ENCODE measurements around the gene ATP11A. TPM values are rescaled to one million over a fixed set of nuclear protein-coding genes. Genes with fewer than 3 reads are reported as not detected.
"Not testable (repeated sequence)": the region's sequence is repeated elsewhere in the genome, so short reads cannot be mapped to it uniquely, and the experiment has no call there.

ATP11A gene
- total and polyA plus RNA-seq, 11 donors, result 20.5 to 146 (median 91.2) TPM

DNA sequence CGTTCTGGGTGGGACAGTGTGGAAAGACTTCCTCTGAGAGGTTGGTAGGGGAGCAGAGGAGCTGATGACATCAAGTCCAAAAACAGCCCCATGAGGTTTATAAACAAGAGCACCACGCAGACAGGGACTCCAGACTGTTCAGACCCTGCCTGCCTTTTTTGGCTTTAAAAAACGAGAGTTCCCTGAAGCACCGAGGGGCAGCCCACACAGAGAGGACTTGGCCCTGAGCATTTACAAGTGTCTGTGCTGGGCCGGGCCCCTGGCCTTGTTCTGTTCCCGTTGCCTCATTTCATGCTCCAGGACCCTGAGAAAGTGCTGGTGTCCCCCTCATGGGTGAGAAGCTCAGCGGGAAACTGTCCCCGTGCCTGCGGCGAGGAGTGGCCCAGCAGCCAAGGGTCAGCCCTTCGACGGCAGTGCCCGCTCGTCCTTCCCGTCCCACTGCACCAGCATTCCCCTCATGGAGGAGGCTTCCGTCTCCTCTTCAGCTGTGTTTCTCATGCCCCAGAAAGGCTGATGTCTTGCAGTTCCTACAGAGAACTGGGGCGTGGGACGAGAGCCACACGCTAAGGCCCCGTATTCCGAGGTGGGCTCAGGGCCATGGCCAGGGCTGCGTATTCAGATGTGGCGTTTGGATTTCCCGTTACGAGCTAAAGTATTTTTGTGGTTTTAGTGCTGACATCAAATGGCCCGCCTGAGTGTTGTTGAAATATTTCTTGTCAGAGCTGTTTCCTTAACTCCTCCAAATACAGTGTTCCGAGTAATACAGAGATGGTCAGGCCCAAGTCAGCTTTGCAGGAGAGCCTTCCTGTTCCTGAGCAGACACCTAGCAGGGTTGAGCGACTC lies 93.5 kb downstream of the ATP11A start:
- Histone ChIP-seq H3K4me1 (peaks cover 0 to 39% (median 26%) of the 10 kb centered on the region in 12 donors), H3K27me3 (no peaks in the 10 kb centered on the region), H3K9me3 (no peaks in the 10 kb centered on the region), H3K36me3 (peaks cover 0 to 21% (median 8%) of the 10 kb centered on the region in 9 donors), H3K27ac (peak overlapping the region in 10 of 12 donors; percentile 50 to 86 (median 77)), H3K4me3 (no peak overlapping the region)
- WGBS, 4 donors, result 67 to 75% (median 74%) methylated on average over 21 to 28 of the region's 28 CpGs
- DNase-seq (no peak), ATAC-seq (peak; percentile 54 to 80 (median 64))
- TF ChIP-seq, protein P1, sequence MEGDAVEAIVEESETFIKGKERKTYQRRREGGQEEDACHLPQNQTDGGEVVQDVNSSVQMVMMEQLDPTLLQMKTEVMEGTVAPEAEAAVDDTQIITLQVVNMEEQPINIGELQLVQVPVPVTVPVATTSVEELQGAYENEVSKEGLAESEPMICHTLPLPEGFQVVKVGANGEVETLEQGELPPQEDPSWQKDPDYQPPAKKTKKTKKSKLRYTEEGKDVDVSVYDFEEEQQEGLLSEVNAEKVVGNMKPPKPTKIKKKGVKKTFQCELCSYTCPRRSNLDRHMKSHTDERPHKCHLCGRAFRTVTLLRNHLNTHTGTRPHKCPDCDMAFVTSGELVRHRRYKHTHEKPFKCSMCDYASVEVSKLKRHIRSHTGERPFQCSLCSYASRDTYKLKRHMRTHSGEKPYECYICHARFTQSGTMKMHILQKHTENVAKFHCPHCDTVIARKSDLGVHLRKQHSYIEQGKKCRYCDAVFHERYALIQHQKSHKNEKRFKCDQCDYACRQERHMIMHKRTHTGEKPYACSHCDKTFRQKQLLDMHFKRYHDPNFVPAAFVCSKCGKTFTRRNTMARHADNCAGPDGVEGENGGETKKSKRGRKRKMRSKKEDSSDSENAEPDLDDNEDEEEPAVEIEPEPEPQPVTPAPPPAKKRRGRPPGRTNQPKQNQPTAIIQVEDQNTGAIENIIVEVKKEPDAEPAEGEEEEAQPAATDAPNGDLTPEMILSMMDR (IDR thresholded peaks at IDR 0.05), result no peak
- no peak for TF ChIP-seq POLR2A (IDR thresholded peaks at IDR 0.05)
- intact Hi-C loops (cut with DNase I), result loop anchor here in 1 of 10 donors (5.0 kb wide), 1 partner anchor 91 kb away; the partner anchor contains the start of gene ATP11A

DNA sequence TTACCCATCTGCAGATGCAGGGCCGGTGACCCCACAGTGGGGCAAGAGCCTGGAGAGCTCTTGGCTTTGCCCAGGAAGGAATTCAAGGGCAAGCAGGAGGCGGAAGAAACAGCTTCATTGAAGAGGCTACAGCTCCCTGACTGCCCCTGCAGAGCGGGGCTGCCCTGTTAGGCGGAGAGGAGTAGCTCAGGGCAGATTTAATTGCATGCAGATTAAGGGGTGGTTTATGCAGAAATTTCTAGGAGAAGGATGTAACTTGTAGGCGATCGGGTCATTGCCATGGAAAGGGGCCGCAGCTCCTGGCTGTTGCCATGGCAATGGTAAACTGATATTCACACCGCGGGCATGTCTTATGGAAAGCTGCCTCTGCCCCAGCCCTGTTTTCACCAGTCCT lies 94.1 kb downstream of the ATP11A start:
- WGBS, 4 donors, result 90 to 94% (median 91%) methylated on average over 9 of the region's 9 CpGs
- H3K27me3 ChIP-seq, result no peaks in the 10 kb centered on the region
- DNase-seq, result no peak
- intact Hi-C loops (cut with DNase I), result loop anchor here in 1 of 10 donors (5.0 kb wide), 1 partner anchor 92 kb away; the partner anchor contains the start of gene ATP11A
- H3K9me3 ChIP-seq, result no peaks in the 10 kb centered on the region
- H3K4me3 ChIP-seq, result no peak overlapping the region
- peaks cover 0 to 39% (median 26%) of the 10 kb centered on the region in 12 donors for H3K4me1 ChIP-seq
- TF ChIP-seq, protein P1 (IDR thresholded peaks at IDR 0.05), result no peak
- peak overlapping the region in 3 of 12 donors; percentile 75 to 84 (median 79) for H3K27ac ChIP-seq
- peaks cover 0 to 25% (median 10%) of the 10 kb centered on the region in 9 donors for H3K36me3 ChIP-seq
- no peak for ATAC-seq

DNA sequence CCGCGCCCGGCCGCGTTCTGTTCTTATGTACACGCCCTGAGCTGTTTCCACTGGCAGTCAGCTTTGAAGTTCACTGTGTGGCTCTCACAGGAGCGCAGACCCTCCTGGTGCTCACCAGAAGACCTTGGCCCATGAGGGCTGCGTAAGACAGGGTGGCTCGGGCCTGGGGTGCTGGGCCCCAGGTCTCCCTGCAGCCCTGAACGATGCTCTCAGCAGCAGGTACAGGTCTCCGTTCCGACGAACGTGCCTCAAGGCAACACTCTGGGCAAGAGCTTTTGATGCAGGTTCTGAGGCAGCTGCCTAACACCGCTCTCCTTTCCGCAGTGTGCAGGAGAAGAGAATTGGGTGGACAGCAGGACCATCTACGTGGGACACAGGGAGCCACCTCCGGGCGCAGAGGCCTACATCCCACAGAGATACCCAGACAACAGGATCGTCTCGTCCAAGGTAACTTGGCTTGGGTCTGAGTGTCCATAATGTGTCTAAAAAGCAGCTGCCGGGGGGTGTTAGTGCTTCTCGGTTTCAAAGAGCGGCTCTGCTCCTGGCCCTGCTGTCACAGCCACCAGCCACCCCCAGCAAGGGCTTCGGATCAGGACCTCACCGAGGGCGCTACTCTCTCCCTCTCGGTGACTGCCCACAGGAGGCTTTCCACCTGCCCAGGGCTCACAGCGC lies 95.1 kb downstream of the ATP11A start:
- no peak for TF ChIP-seq POLR2A (IDR thresholded peaks at IDR 0.05)
- Histone ChIP-seq H3K27me3 (no peaks in the 10 kb centered on the region), H3K27ac (no peak overlapping the region), H3K9me3 (no peaks in the 10 kb centered on the region), H3K4me3 (no peak overlapping the region), H3K4me1 (peaks cover 0 to 39% (median 26%) of the 10 kb centered on the region in 12 donors), H3K36me3 (peaks cover 0 to 29% (median 13%) of the 10 kb centered on the region in 9 donors)
- intact Hi-C loops (cut with DNase I), result loop anchor here in 1 of 10 donors (5.0 kb wide), 1 partner anchor 93 kb away; the partner anchor contains the start of gene ATP11A
- no peak for DNase-seq
- ATAC-seq, result no peak
- WGBS, 4 donors, result 96 to 97% (median 97%) methylated on average over 29 of the region's 29 CpGs

DNA sequence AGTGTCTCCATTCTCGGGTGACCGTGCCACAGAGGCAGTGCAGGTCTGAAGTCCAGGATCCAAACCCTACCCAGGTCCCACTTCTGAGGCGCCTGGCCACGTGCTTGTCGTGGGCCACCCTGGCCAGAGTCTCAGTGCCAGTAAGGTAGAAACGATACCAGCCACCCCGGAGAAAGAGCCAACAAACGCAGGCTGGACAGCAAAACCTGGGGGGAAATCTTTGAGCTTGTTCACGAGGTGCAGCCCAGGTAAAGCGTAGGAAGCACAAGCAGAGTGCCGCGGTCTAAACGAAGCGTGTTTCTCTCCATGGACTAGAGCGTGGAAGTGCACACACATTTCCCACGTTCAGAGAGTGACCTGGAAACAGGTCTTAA lies 95.6 kb downstream of the ATP11A start:
- intact Hi-C loops (cut with DNase I), result no loop called here

DNA sequence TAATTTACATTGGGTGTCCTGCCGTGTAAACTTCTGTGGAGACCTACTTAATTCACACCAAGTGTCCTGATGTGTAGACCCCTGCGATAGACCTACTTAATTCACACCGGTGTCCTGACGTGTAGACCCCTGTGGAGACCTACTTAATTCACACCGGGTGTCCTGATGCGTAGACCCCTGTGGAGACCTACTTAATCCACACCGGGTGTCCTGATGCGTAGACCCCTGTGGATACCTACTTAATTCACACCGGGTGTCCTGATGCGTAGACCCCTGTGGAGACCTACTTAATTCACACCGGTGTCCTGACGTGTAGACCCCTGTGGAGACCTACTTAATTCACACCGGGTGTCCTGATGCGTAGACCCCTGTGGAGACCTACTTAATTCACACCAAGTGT lies 97.0 kb downstream of the ATP11A start:
- H3K27me3 ChIP-seq; ATAC-seq; DNase-seq; H3K9me3 ChIP-seq; H3K27ac ChIP-seq; intact Hi-C loops (cut with DNase I); H3K4me3 ChIP-seq: not testable (repeated sequence)
- Histone ChIP-seq H3K36me3 (peaks cover 0 to 29% (median 16%) of the 10 kb centered on the region in 9 donors), H3K4me1 (peaks cover 0 to 26% (median 20%) of the 10 kb centered on the region in 12 donors)
- WGBS, 4 donors, result 93 to 96% (median 96%) methylated on average over 14 of the region's 14 CpGs

More for the DNA sequence above, 95.6 kb downstream of the ATP11A start:
- Histone ChIP-seq H3K4me1 (peaks cover 0 to 36% (median 25%) of the 10 kb centered on the region in 12 donors), H3K36me3 (peaks cover 0 to 29% (median 13%) of the 10 kb centered on the region in 9 donors), H3K27me3 (no peaks in the 10 kb centered on the region), H3K27ac (no peak overlapping the region), H3K9me3 (no peaks in the 10 kb centered on the region), H3K4me3 (no peak overlapping the region)
- 96 to 98% (median 98%) methylated on average over 16 of the region's 16 CpGs for WGBS, 4 donors
- ATAC-seq (no peak), DNase-seq (no peak)
- TF ChIP-seq, protein P1 (IDR thresholded peaks at IDR 0.05), result no peak
- TF ChIP-seq POLR2A (IDR thresholded peaks at IDR 0.05), result no peak
